GM12873 (cell line): ENCODE data around the gene RPS6KA1.

Source experiments
- TF ChIP-seq, protein P1 (sequence below): IDR thresholded peaks from 2 replicates; pipeline ENCODE4 v1.5.1; 2012; ENCODE audit warnings: low read depth, mild to moderate bottlenecking, moderate library complexity, low read length, control low read depth; ENCODE audit not compliant: insufficient read depth; ENCODE audit errors: missing control alignments

The RPS6KA1 gene

DNA sequence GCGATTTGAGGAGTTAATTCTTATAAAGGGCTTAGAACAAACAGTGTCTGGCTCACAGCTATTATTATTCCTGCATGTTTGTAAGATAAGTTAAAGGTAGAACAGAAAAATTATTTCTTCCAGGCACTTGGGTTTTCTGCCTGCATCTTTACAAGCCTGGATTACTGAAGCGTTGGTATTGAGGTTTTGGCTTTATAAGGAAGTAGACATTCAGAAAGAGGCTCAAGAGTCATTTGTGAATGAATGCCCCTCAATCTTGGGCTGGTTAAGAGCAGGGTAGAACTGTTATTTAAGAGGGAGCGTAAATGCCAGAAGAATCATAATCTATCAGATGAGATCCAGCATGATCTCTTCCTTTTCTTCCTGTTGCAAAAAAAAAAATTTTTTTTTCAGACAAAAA, 89.0 kb downstream of the RPS6KA1 start:
- TF ChIP-seq, protein P1, sequence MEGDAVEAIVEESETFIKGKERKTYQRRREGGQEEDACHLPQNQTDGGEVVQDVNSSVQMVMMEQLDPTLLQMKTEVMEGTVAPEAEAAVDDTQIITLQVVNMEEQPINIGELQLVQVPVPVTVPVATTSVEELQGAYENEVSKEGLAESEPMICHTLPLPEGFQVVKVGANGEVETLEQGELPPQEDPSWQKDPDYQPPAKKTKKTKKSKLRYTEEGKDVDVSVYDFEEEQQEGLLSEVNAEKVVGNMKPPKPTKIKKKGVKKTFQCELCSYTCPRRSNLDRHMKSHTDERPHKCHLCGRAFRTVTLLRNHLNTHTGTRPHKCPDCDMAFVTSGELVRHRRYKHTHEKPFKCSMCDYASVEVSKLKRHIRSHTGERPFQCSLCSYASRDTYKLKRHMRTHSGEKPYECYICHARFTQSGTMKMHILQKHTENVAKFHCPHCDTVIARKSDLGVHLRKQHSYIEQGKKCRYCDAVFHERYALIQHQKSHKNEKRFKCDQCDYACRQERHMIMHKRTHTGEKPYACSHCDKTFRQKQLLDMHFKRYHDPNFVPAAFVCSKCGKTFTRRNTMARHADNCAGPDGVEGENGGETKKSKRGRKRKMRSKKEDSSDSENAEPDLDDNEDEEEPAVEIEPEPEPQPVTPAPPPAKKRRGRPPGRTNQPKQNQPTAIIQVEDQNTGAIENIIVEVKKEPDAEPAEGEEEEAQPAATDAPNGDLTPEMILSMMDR = no peak
